Nephron (organoid): ENCODE results near the gene DACT2.
A peak's percentile ranks its signal among the peaks of the same experiment; 100 is the strongest.

Experiments
- H3K27ac Mint-ChIP-seq, 3 experiments: 2 replicates each; pipeline ENCODE4 v1.8.0; 2020; ENCODE audit warnings: mixed read lengths in 3 of 3, mild to moderate bottlenecking in 2 of 3, moderate library complexity in 1 of 3
- H3K27me3 Mint-ChIP-seq: 2 replicates; pipeline ENCODE4 v1.8.0; 2021; ENCODE audit warnings: low read depth, mild to moderate bottlenecking, moderate library complexity, mixed read lengths
- H3K36me3 Mint-ChIP-seq: 2 replicates; pipeline ENCODE4 v1.8.0; 2020; ENCODE audit warnings: low read depth, mixed read lengths
- H3K4me1 Mint-ChIP-seq: 2 replicates; pipeline ENCODE4 v1.8.0; 2020; ENCODE audit warnings: mixed read lengths
- H3K4me3 Mint-ChIP-seq, 3 experiments: 2 replicates each; pipeline ENCODE4 v1.8.0; 2020; ENCODE audit warnings: mild to moderate bottlenecking in 3 of 3, mixed read lengths in 3 of 3, moderate library complexity in 2 of 3
- H3K9me3 Mint-ChIP-seq: 2 replicates; pipeline ENCODE4 v1.8.0; 2020; ENCODE audit warnings: mixed read lengths
- TF ChIP-seq, protein P1 (sequence below), 3 experiments: fragments of 200-600 bp; sonication (generic); IDR thresholded peaks; one replicate each; pipeline ENCODE4 v1.5.0; 2021; ENCODE audit warnings: antibody characterized with exemption in 3 of 3; ENCODE audit not compliant: unreplicated experiment in 3 of 3

DACT2 gene

GRCh38 chr6:168294901-168295300 is 24.7 kb downstream of the DACT2 start:
- H3K9me3 Mint-ChIP-seq = no peaks in the 10 kb centered on the region
- H3K4me3 Mint-ChIP-seq = no peak overlapping the region
- H3K4me1 Mint-ChIP-seq = peaks cover 17% of the 10 kb centered on the region
- H3K27me3 Mint-ChIP-seq = peaks cover 5% of the 10 kb centered on the region
- TF ChIP-seq, protein P1, sequence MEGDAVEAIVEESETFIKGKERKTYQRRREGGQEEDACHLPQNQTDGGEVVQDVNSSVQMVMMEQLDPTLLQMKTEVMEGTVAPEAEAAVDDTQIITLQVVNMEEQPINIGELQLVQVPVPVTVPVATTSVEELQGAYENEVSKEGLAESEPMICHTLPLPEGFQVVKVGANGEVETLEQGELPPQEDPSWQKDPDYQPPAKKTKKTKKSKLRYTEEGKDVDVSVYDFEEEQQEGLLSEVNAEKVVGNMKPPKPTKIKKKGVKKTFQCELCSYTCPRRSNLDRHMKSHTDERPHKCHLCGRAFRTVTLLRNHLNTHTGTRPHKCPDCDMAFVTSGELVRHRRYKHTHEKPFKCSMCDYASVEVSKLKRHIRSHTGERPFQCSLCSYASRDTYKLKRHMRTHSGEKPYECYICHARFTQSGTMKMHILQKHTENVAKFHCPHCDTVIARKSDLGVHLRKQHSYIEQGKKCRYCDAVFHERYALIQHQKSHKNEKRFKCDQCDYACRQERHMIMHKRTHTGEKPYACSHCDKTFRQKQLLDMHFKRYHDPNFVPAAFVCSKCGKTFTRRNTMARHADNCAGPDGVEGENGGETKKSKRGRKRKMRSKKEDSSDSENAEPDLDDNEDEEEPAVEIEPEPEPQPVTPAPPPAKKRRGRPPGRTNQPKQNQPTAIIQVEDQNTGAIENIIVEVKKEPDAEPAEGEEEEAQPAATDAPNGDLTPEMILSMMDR (IDR thresholded peaks at IDR 0.05; ENCODE audit: unreplicated experiment in 3 of 3) = no peak
- H3K36me3 Mint-ChIP-seq = no peaks in the 10 kb centered on the region
- H3K27ac Mint-ChIP-seq = no peak overlapping the region

DNA sequence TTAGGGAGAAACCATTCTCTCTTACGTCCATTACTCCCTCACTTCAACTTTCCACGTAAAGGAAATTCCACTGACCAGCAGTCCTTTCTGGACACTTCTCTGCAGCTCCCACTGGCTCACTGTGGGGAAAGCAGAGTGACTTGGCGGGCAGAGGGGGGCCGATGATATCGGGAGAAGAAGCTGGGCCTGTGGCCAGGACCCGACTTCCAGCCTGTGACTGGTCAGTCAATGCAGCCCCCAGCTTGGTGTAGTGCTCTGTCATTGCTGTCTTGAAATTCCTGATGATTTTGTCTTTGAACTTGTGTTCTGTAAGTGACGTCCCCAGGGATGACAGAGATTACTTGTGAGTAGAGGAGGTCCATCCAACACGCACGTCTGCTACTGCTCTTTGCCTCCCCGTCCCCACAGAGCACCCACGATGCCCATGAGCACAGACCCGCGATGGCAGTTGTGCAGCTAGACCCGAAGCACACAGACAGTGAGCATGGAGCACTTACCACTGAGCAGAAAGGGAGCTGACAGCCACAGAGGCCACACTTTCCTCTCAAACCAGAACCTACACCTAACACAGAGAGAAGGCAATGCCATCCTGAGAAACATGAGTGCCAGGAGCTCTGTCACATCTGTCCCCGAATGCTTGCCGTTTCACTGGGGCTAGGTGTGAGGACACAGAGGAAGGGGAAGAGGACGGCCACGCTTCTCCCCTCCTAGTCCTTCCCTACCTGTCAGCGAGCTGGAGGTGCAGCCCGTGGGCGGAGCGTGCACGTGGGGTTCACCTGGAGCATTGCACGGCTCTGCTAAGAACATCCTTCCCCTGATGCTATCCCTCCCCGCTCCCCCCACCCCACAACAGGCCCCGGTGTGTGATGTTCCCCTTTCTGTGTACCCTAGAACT is 25.7 kb downstream of the DACT2 start:
- Mint-ChIP-seq H3K27me3 (peaks cover 5% of the 10 kb centered on the region), H3K4me3 (no peak overlapping the region), H3K27ac (peak overlapping the region in 2 of 3 experiments; percentile 66 to 82), H3K36me3 (no peaks in the 10 kb centered on the region), H3K4me1 (peaks cover 18% of the 10 kb centered on the region), H3K9me3 (no peaks in the 10 kb centered on the region)
- TF ChIP-seq, protein P1 (IDR thresholded peaks at IDR 0.05; ENCODE audit: unreplicated experiment in 3 of 3) = no peak

- Mint-ChIP-seq H3K27ac (no peak overlapping the region), H3K27me3 (peaks cover 8% of the 10 kb centered on the region), H3K9me3 (no peaks in the 10 kb centered on the region), H3K4me1 (peaks cover 28% of the 10 kb centered on the region), H3K36me3 (no peaks in the 10 kb centered on the region), H3K4me3 (no peak overlapping the region)
- TF ChIP-seq, protein P1 (IDR thresholded peaks at IDR 0.05; ENCODE audit: unreplicated experiment in 3 of 3) = no peak
These were observed 26.8 kb downstream of the DACT2 start for GRCh38 chr6:168292826-168293225.

DNA sequence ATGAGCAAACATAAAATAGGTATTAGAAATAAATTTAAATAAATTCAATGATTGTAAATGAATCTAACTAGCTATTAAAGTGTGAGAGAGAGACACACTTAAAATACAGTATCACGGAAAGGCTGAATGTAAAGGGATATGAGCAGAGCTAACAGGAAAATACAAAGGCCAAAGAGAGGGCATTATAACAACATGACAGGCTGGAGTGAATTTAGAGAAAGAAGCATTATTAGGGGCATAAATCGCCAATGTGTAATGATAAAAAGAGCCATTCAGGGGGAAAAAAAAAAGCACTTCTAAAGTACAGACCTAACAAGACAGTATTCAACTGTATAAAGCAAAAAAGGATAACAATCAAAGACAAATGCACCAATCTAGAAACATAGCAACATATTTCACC is 28.1 kb downstream of the DACT2 start:
- Mint-ChIP-seq H3K27me3 (peaks cover 3% of the 10 kb centered on the region), H3K9me3 (no peaks in the 10 kb centered on the region), H3K36me3 (no peaks in the 10 kb centered on the region), H3K4me1 (peaks cover 28% of the 10 kb centered on the region), H3K4me3 (no peak overlapping the region), H3K27ac (no peak overlapping the region)
- TF ChIP-seq, protein P1 (IDR thresholded peaks at IDR 0.05; ENCODE audit: unreplicated experiment in 3 of 3) = no peak

GRCh38 chr6:168290095-168290494 is 29.5 kb downstream of the DACT2 start:
- H3K4me1 Mint-ChIP-seq = peaks cover 27% of the 10 kb centered on the region
- TF ChIP-seq, protein P1 (IDR thresholded peaks at IDR 0.05; ENCODE audit: unreplicated experiment in 3 of 3) = no peak

DNA sequence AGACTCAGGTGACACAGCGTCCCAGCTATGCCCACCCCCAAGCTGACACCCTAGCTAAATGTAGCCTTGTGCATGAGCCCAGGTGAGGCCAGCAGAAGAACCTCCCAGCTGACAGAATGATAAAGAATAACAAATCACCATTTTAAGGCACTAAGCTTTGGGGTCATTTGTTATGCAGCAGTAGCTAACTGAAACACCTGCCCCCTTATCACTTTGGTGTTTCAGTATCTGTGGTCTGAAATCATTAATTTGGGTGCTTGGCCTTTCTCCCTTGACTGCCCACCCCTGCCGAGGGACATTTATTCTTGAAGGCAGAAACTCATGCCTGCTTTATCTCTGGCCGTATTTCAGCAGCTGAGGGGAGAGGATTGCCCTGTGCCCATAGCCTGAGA is 30.0 kb downstream of the DACT2 start:
- H3K4me1 Mint-ChIP-seq = peaks cover 24% of the 10 kb centered on the region
- TF ChIP-seq, protein P1 (IDR thresholded peaks at IDR 0.05; ENCODE audit: unreplicated experiment in 3 of 3) = no peak
- H3K27me3 Mint-ChIP-seq = peaks cover 10% of the 10 kb centered on the region
- H3K4me3 Mint-ChIP-seq = no peak overlapping the region
- no peaks in the 10 kb centered on the region for H3K9me3 Mint-ChIP-seq
- H3K36me3 Mint-ChIP-seq = no peaks in the 10 kb centered on the region
- H3K27ac Mint-ChIP-seq = no peak overlapping the region

More at GRCh38 chr6:168290095-168290494, 29.5 kb downstream of the DACT2 start:
- no peaks in the 10 kb centered on the region for H3K36me3 Mint-ChIP-seq
- H3K27me3 Mint-ChIP-seq = peaks cover 9% of the 10 kb centered on the region
- no peak overlapping the region for H3K4me3 Mint-ChIP-seq
- H3K9me3 Mint-ChIP-seq = no peaks in the 10 kb centered on the region
- H3K27ac Mint-ChIP-seq = no peak overlapping the region
